HG03354 (cell line): Measurements from ENCODE around the gene ATRN.

ENCODE experiments used
- ATAC-seq: cut with Tn5 transposase; IDR thresholded peaks from one replicate; pipeline ENCODE4 v1.9.1; 2021; ENCODE audit warnings: mild to moderate bottlenecking; ENCODE audit not compliant: unreplicated experiment, poor library complexity, severe bottlenecking

Gene ATRN

GRCh38 chr20:3648951-3649350, 178.1 kb downstream of the ATRN start:
- no peak for ATAC-seq

GRCh38 chr20:3651204-3651962, 180.6 kb downstream of the ATRN start:
- ATAC-seq: no peak

- no peak for ATAC-seq
Measured at GRCh38 chr20:3652221-3652620, 181.4 kb downstream of the ATRN start.

GRCh38 chr20:3652676-3653596, 182.1 kb downstream of the ATRN start:
- ATAC-seq: no peak

GRCh38 chr20:3653921-3654320, 183.1 kb downstream of the ATRN start:
- ATAC-seq: no peak

- ATAC-seq: no peak
Measured at GRCh38 chr20:3654326-3655130, 183.7 kb downstream of the ATRN start.

GRCh38 chr20:3655131-3655405, 184.2 kb downstream of the ATRN start:
- ATAC-seq: no peak

GRCh38 chr20:3658019-3658715, 187.3 kb downstream of the ATRN start:
- ATAC-seq: no peak

GRCh38 chr20:3658716-3659491, 188.1 kb downstream of the ATRN start:
- ATAC-seq: peak; percentile 92

- ATAC-seq: no peak
Measured at GRCh38 chr20:3659492-3660261, 188.9 kb downstream of the ATRN start.

GRCh38 chr20:3660262-3661059, 189.6 kb downstream of the ATRN start:
- ATAC-seq: no peak

- ATAC-seq: no peak
Measured at GRCh38 chr20:3661060-3661813, 190.4 kb downstream of the ATRN start.

- ATAC-seq: no peak
Measured at GRCh38 chr20:3661814-3662665, 191.2 kb downstream of the ATRN start.

- ATAC-seq: no peak
Measured at GRCh38 chr20:3663031-3663701, 192.3 kb downstream of the ATRN start, which contains the start of gene GFRA4. GFRA4 (minus strand) TSS chr20:3663399; CDS start chr20:3663399, 0 bp downstream.

GRCh38 chr20:3663858-3664257, 193.0 kb downstream of the ATRN start:
- no peak for ATAC-seq
